ENCODE results near the gene VEGFA.

Gene VEGFA

GRCh38 chr6:43742285-43742684 is 27.7 kb upstream of the VEGFA start:
- Histone ChIP-seq H3K4me2 (no peak overlapping the region), H3K27ac (no peak overlapping the region), H3K4me1 (peaks cover 7 to 31% (median 20%) of the 10 kb centered on the region in 10 experiments; a peak in 19 of 20 replicates), H4K20me1 (no peaks in the 10 kb centered on the region), H3K27me3 (no peaks in the 10 kb centered on the region), H3K36me3 (no peaks in the 10 kb centered on the region), H3K9me3 (replicated peaks in 1 of 11) (no peaks in the 10 kb centered on the region), H3K9ac (no peak overlapping the region), H3K4me3 (no peak overlapping the region)
- TF ChIP-seq Cebpa-rat (IDR thresholded peaks at IDR 0.05): no peak

GRCh38 chr6:43742931-43743632 is 26.9 kb upstream of the VEGFA start:
- Histone ChIP-seq H3K27me3 (no peaks in the 10 kb centered on the region), H3K9me3 (replicated peaks in 1 of 11) (no peaks in the 10 kb centered on the region), H3K36me3 (no peaks in the 10 kb centered on the region), H4K20me1 (no peaks in the 10 kb centered on the region), H3K9ac (no peak overlapping the region), H3K4me1 (peaks cover 0 to 23% (median 12%) of the 10 kb centered on the region in 10 experiments; a peak in 18 of 20 replicates), H3K27ac (no peak overlapping the region), H3K4me3 (no peak overlapping the region), H3K4me2 (no peak overlapping the region)
- TF ChIP-seq Cebpa-rat (IDR thresholded peaks at IDR 0.05): no peak

- Histone ChIP-seq H3K36me3 (no peaks in the 10 kb centered on the region), H3K4me2 (no peak overlapping the region), H3K4me1 (peaks cover 0 to 23% (median 12%) of the 10 kb centered on the region in 10 experiments; a peak in 18 of 20 replicates), H3K27ac (no peak overlapping the region), H4K20me1 (no peaks in the 10 kb centered on the region), H3K9me3 (replicated peaks in 1 of 11) (no peaks in the 10 kb centered on the region), H3K27me3 (no peaks in the 10 kb centered on the region), H3K9ac (no peak overlapping the region; a peak in 1 of 22 replicates), H3K4me3 (no peak overlapping the region)
- no peak for TF ChIP-seq Cebpa-rat (IDR thresholded peaks at IDR 0.05)
Measured at GRCh38 chr6:43743682-43744381, 26.2 kb upstream of the VEGFA start.

GRCh38 chr6:43744491-43744890 is 25.5 kb upstream of the VEGFA start:
- Histone ChIP-seq H4K20me1 (no peaks in the 10 kb centered on the region), H3K4me3 (no peak overlapping the region), H3K27me3 (no peaks in the 10 kb centered on the region), H3K9ac (no peak overlapping the region), H3K4me1 (peaks cover 0 to 23% (median 12%) of the 10 kb centered on the region in 10 experiments; a peak in 18 of 20 replicates), H3K4me2 (no peak overlapping the region), H3K27ac (no peak overlapping the region), H3K36me3 (no peaks in the 10 kb centered on the region), H3K9me3 (replicated peaks in 1 of 11) (no peaks in the 10 kb centered on the region)
- TF ChIP-seq Cebpa-rat (IDR thresholded peaks at IDR 0.05): no peak

GRCh38 chr6:43744931-43745727 is 24.9 kb upstream of the VEGFA start:
- H3K27me3 ChIP-seq: no peaks in the 10 kb centered on the region
- no peak overlapping the region for H3K9ac ChIP-seq
- no peak overlapping the region for H3K4me2 ChIP-seq
- no peak overlapping the region for H3K4me3 ChIP-seq
- H3K4me1 ChIP-seq: peaks cover 0 to 23% (median 12%) of the 10 kb centered on the region in 10 experiments; a peak in 18 of 20 replicates
- H3K36me3 ChIP-seq: no peaks in the 10 kb centered on the region
- no peak overlapping the region for H3K27ac ChIP-seq
- no peak for TF ChIP-seq Cebpa-rat (IDR thresholded peaks at IDR 0.05)
- no peaks in the 10 kb centered on the region for H3K9me3 ChIP-seq (replicated peaks in 1 of 11)
- H4K20me1 ChIP-seq: no peaks in the 10 kb centered on the region

- peak overlapping the region in 1 of 11 experiments; percentile 28; a peak in 1 of 22 replicates for H3K27ac ChIP-seq
- no peak overlapping the region for H3K4me3 ChIP-seq
- no peaks in the 10 kb centered on the region for H4K20me1 ChIP-seq
- H3K4me1 ChIP-seq: peaks cover 0 to 14% (median 10%) of the 10 kb centered on the region in 10 experiments; a peak in 18 of 20 replicates
- no peak for TF ChIP-seq Cebpa-rat (IDR thresholded peaks at IDR 0.05)
- no peaks in the 10 kb centered on the region for H3K36me3 ChIP-seq
- peak overlapping the region in 10 of 11 experiments; percentile 3 to 33 (median 12); a peak in 9 of 22 replicates for H3K4me2 ChIP-seq
- 0 out of 22 replicates have a peak overlapping the region, but pooled peaks of 1 of the 11 experiments have one; percentile 11 for H3K9ac ChIP-seq
- H3K27me3 ChIP-seq: no peaks in the 10 kb centered on the region
- no peaks in the 10 kb centered on the region for H3K9me3 ChIP-seq (replicated peaks in 1 of 11)
Measured at GRCh38 chr6:43746071-43746470, 23.9 kb upstream of the VEGFA start.

- Histone ChIP-seq H3K36me3 (no peaks in the 10 kb centered on the region), H4K20me1 (no peaks in the 10 kb centered on the region), H3K4me2 (peak overlapping the region in 9 of 11 experiments; percentile 3 to 33 (median 14); a peak in 9 of 22 replicates), H3K4me3 (no peak overlapping the region), H3K9me3 (replicated peaks in 1 of 11) (no peaks in the 10 kb centered on the region), H3K9ac (0 out of 22 replicates have a peak overlapping the region, but pooled peaks of 1 of the 11 experiments have one; percentile 11), H3K27me3 (no peaks in the 10 kb centered on the region), H3K4me1 (peaks cover 0 to 13% (median 9%) of the 10 kb centered on the region in 10 experiments; a peak in 14 of 20 replicates), H3K27ac (peak overlapping the region in 1 of 11 experiments; percentile 28; a peak in 1 of 22 replicates)
- no peak for TF ChIP-seq Cebpa-rat (IDR thresholded peaks at IDR 0.05)
Measured at GRCh38 chr6:43746613-43747102, 23.4 kb upstream of the VEGFA start.

GRCh38 chr6:43747784-43748183 is 22.2 kb upstream of the VEGFA start:
- H3K27ac ChIP-seq: no peak overlapping the region
- no peak for TF ChIP-seq Cebpa-rat (IDR thresholded peaks at IDR 0.05)
- no peaks in the 10 kb centered on the region for H3K27me3 ChIP-seq
- H4K20me1 ChIP-seq: no peaks in the 10 kb centered on the region
- no peaks in the 10 kb centered on the region for H3K36me3 ChIP-seq
- no peak overlapping the region for H3K4me2 ChIP-seq
- H3K4me3 ChIP-seq: no peak overlapping the region
- H3K4me1 ChIP-seq: peaks cover 0 to 13% (median 9%) of the 10 kb centered on the region in 10 experiments; a peak in 14 of 20 replicates
- no peak overlapping the region for H3K9ac ChIP-seq
- no peaks in the 10 kb centered on the region for H3K9me3 ChIP-seq (replicated peaks in 1 of 11)

Data from BLaER1 treated with 17β-estradiol and CSF1 and Interleukin-3, amounts not matched to agents 10 nM and 100 nM (cell line).